HG02981 (cell line): ENCODE measurements around the gene PPP2R5E.
"Not testable (repeated sequence)": the region's sequence is repeated elsewhere in the genome, so short reads cannot be mapped to it uniquely, and the experiment has no call there.

Source experiments
- ATAC-seq: cut with Tn5 transposase; IDR thresholded peaks from one replicate; pipeline ENCODE4 v1.9.1; 2021; ENCODE audit warnings: mild to moderate bottlenecking, moderate library complexity; ENCODE audit not compliant: unreplicated experiment

PPP2R5E gene

GRCh38 chr14:63387711-63388110 lies 155.5 kb downstream of the PPP2R5E start:
- ATAC-seq: no peak

- ATAC-seq: peak; percentile 96
Measured at GRCh38 chr14:63383776-63384367, 159.3 kb downstream of the PPP2R5E start.

- no peak for ATAC-seq
Measured at GRCh38 chr14:63378444-63378843, 164.7 kb downstream of the PPP2R5E start.

- ATAC-seq: no peak
Measured at GRCh38 chr14:63375769-63376168, 167.4 kb downstream of the PPP2R5E start.

- ATAC-seq: not testable (repeated sequence)
Measured at GRCh38 chr14:63371613-63372012, 171.6 kb downstream of the PPP2R5E start.

- ATAC-seq: no peak
Measured at GRCh38 chr14:63371033-63371432, 172.1 kb downstream of the PPP2R5E start.

GRCh38 chr14:63367742-63368364 lies 175.3 kb downstream of the PPP2R5E start:
- no peak for ATAC-seq

- no peak for ATAC-seq
Measured at GRCh38 chr14:63362389-63362819, 180.8 kb downstream of the PPP2R5E start.

GRCh38 chr14:63361790-63362189 lies 181.4 kb downstream of the PPP2R5E start:
- peak; percentile 56 for ATAC-seq

GRCh38 chr14:63357841-63358240 lies 185.3 kb downstream of the PPP2R5E start:
- ATAC-seq: no peak

GRCh38 chr14:63345826-63346225 lies 197.4 kb downstream of the PPP2R5E start:
- ATAC-seq: no peak

GRCh38 chr14:63344336-63344735 lies 198.8 kb downstream of the PPP2R5E start:
- no peak for ATAC-seq

- no peak for ATAC-seq
Measured at GRCh38 chr14:63343878-63344277, 199.3 kb downstream of the PPP2R5E start.

GRCh38 chr14:63342371-63342770 lies 200.8 kb downstream of the PPP2R5E start:
- ATAC-seq: no peak

- ATAC-seq: no peak
Measured at GRCh38 chr14:63328787-63329737, 214.1 kb downstream of the PPP2R5E start.

GRCh38 chr14:63326840-63327239 lies 216.3 kb downstream of the PPP2R5E start:
- ATAC-seq: no peak

- no peak for ATAC-seq
Measured at GRCh38 chr14:63322897-63323573, 220.1 kb downstream of the PPP2R5E start.

GRCh38 chr14:63322472-63322871 lies 220.7 kb downstream of the PPP2R5E start:
- no peak for ATAC-seq
